M059J (cell line): ENCODE data around the gene LRRC28. TPM values are rescaled to one million over a fixed set of nuclear protein-coding genes. Genes with fewer than 3 reads are reported as not detected.

ENCODE experiments used
- DNase-seq: peaks from one replicate; pipeline ENCODE4 v3.0.0-alpha.2; 2012; ENCODE audit warnings: low read depth
- total RNA-seq: library from RNA; depleted of rRNA; stranded (reverse); fragments of >200 nt; shearing (Covaris generic); gene quantifications from 2 replicates; pipeline ENCODE4 v1.2.3, GENCODE V29; 2014

Gene LRRC28
- total RNA-seq, 1 experiment from 2014 or later, result 19.9 TPM

GRCh38 chr15:99305761-99306505 is 54.7 kb downstream of the LRRC28 start:
- peak; percentile 80 for DNase-seq

- peak; percentile 23 for DNase-seq
Measured at GRCh38 chr15:99306694-99307338, 55.5 kb downstream of the LRRC28 start.

GRCh38 chr15:99307735-99308134 is 56.5 kb downstream of the LRRC28 start:
- peak; percentile 36 for DNase-seq

GRCh38 chr15:99310745-99311144 is 59.5 kb downstream of the LRRC28 start:
- peak; percentile 61 for DNase-seq

DNA sequence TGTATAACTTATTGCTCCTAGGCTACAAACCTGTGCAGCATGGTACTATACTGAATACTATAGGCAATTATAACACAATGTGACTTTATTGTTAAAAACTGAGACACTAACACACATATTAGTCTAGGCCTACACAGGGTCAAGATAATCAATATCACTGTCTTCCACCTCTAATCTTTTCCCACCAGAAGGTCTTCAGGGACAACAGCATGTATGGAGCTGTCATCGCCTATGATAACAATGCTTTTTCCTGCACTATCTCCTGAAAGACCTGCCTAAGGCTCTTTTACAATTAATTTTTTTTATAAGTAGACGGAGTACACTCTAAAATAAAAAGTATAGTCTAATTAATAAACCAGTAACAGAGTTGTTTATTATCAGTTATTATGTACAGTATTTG is 60.9 kb downstream of the LRRC28 start:
- DNase-seq, result no peak

GRCh38 chr15:99312794-99313193 is 61.5 kb downstream of the LRRC28 start:
- no peak for DNase-seq

DNA sequence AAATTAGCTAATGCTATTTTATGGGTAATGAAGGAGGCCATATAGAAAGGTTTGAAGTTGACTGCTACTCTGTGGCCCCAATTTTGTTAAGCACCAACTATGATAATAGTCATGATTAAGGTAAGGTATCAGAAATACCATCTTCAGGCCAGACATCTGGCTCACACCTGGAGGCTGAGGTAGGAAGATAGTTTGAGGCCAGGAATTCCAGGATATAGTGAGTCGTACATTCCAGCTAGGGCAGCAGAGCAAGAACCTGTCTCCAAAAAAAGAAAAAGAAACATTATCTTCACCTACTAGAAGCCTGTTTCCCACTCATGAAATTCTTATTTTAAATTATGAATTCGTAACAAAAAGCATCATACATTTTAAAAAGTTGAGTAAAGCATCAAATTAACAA is 64.4 kb downstream of the LRRC28 start:
- no peak for DNase-seq

- DNase-seq, result no peak
Measured at GRCh38 chr15:99320374-99321215, 69.3 kb downstream of the LRRC28 start.

DNA sequence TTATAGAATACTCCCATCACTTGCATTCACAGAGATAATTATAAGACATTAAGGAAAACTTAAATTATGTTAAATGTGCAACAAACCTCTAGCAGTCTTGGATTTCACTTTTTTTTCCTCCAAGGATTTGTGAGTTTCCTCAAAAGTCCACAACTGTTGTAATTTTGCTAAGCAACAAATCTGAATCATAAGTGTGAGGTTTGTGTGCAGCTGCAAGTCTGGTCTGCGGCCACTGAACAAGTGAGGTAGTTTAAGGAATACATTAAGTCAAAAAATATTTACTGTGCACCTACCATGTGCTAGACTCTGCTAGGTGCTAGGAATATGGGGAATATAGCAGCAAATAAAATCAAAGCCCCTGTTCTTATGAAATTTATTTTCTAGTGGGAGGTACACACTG is 70.2 kb downstream of the LRRC28 start:
- no peak for DNase-seq

DNA sequence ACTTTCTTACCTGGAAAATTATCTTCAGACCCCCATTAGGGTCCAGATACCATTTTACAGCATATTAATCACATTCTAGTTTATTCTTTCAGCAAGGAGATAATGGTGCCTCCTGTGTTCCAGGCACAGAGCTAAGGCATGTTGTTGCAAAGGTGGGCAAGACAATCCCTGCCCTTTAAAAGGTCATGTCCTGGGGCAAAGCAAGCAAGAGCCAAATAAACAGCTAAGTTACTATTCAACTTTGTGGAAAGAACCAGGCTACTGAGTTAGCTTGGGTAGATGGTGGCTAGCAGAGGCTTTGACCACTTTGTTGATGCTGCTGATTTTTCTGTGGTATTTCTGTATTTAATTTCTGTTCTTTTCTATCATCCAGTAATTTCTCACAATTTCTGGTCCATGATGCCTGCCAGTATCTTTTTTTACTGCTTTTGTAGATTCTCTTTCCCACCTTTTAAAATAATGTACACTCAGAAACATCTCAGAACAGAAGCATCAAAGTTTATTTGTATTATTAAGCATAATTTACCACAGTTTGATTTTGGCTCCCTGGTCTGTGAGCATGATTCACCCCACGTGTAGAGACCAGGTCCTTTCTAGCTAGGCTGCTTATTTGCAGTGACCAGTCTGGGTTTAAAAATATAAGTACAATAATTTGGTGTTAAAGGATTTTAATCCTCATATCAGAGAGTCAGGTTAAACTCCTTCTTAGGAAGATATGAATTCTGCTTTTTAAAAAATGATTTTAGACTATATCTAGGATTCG is 71.5 kb downstream of the LRRC28 start:
- peak; percentile 25 for DNase-seq

DNA sequence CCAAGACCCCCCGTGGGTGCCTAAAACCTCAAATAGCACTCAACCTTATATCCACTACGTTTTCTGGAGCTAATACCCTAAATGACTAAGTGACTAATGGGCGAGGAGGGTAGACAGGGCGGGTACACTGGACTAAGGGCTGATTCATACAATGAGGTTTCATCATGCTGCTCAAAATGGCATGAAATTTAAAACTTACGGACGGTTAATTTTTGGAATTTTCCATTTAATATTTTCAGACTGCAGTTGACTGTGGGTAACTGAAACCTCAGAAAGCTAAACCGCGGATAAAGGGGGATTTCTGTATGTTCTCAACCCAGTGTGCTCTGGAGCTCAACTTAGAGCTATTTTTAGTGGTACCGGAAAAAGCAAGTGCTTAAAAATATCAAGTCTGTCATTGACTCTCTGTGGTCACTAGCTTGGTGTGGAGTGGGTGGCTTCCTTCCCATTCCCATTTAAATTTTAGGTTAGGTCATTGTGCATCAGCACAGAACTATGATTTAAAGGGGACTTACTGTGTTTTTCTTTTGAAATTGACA is 72.9 kb downstream of the LRRC28 start:
- DNase-seq, result peak; percentile 82

GRCh38 chr15:99324700-99325099 is 73.4 kb downstream of the LRRC28 start:
- no peak for DNase-seq

DNA sequence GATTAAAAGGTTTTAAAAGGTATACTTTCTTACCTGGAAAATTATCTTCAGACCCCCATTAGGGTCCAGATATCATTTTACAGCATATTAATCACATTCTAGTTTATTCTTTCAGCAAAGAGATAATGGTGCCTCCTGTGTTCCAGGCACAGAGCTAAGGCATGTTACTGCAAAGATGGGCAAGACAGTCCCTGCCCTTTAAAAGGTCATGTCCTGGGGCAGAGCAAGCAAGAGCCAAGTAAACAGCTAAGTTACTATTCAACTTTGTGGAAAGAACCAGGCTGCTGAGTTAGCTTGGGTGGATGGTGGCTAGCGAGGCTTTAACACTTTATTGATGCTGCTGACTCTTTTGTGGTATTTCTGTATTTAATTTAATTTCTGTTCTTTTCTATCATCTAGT is 75.0 kb downstream of the LRRC28 start:
- no peak for DNase-seq

DNA sequence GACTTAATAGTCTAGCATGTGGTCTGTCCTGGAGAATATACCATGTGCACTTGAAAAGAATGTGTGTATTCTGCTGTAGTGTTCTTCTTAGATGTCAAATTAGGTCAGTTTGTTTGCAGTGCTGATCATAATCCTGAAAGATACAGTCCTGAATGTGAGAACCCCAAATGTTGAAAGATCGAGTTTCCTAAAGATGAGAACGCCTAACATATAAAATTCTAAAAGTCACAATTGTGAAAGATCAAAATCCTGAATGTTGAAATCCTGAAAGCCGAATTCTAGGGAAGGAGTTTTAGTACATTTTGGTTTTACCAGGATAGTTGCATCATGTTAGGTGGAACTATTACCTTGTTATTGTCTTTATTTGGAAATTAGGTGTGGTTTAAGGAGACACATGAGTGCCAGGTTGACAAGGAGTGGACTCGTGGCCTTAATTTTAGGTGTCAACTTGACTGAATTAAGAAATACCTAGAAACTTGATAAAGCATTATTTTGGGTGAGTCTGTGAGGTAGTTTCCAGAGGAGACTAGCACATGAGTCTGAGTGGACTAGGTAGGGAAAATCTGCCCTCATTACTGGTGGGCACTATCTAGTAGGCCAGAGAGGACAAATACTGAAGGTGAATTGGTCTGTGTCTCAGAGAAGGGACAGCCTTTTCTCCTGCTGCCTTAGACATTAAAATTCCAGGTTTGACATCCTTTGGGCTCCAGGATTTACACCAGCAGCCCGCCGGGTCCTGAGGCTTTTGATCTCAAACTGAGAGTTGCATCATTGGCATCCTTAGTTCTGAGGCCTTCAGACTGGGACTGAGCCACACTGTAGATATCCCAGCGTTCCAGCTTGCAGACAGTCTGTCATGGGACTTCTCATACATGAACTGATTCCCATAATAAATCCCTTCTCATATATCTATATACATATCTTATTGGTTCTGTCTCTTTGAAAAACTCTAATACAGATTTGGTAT is 77.1 kb downstream of the LRRC28 start:
- DNase-seq, result no peak

- no peak for DNase-seq
Measured at GRCh38 chr15:99331381-99331780, 80.1 kb downstream of the LRRC28 start.

GRCh38 chr15:99333413-99333812 is 82.1 kb downstream of the LRRC28 start:
- no peak for DNase-seq

DNA sequence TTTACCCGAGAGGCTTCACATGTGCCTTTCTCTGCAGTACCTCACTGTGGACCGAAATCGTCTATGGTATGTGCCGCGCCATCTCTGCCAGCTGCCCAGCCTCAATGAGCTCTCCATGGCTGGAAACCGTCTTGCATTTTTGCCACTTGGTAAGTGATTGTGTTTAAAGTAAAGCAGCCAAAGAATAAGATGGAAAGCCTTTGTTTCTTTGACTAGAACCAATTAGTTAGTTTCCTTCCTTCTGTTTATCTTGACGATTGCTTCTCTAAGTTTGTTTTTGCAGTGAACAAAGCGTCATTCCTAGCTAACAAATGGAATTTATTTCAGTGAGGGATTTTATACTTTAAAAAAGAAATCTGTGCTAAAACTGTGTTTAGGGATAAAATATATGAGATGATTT is 82.7 kb downstream of the LRRC28 start:
- DNase-seq, result no peak

GRCh38 chr15:99335508-99335907 is 84.2 kb downstream of the LRRC28 start:
- no peak for DNase-seq

DNA sequence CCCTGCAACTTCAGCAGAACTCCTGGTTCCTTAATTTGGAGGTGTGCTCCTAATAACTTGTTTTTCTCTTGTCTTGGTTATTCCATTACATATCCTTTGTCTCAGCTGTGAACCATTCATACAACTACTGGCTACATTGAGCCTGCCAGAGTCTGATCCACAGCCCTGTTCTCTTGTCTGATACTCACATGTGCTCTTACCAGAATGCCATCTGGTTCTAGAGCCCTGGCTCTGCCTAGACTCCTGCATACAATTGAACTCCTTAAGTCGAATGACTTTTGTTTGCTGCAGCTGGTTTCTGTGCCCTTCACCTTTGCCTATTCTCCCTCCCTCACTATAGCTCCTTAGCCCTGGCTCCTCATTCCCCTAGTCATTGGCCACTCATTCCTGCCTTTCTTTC is 85.5 kb downstream of the LRRC28 start:
- no peak for DNase-seq

- DNase-seq, result no peak
Measured at GRCh38 chr15:99340347-99340746, 89.1 kb downstream of the LRRC28 start.
